ENCODE data around the gene ITIH3. TPM values are rescaled to one million over a fixed set of nuclear protein-coding genes. Genes with fewer than 3 reads are reported as not detected.
A peak's percentile ranks its signal among the peaks of the same experiment; 100 is the strongest.
"Not testable (repeated sequence)": the region's sequence is repeated elsewhere in the genome, so short reads cannot be mapped to it uniquely, and the experiment has no call there.

The ITIH3 gene
- not detected in 2 replicates for total RNA-seq (2014; rRNA removed; shearing (Covaris generic); ENCODE audit: low replicate concordance)

- DNase-seq (ENCODE audit: low read depth) = no peak
- in situ Hi-C loops (cut with HindIII; ENCODE audit: low pct_unique_long_range_greater_than_20kb, low sequenced_read_pairs) = no loop called here
Measured at GRCh38 chr3:52794612-52795099, at the start of gene ITIH3. Gene ITIH3, plus strand, starts transcription at chr3:52794796. Its CDS starts 8 bp downstream, at chr3:52794804.

- no peak for DNase-seq (ENCODE audit: low read depth)
- in situ Hi-C loops (cut with HindIII; ENCODE audit: low pct_unique_long_range_greater_than_20kb, low sequenced_read_pairs) = no loop called here
Measured at GRCh38 chr3:52752045-52752660, 42.4 kb upstream of the ITIH3 start.

- no peak for DNase-seq (ENCODE audit: low read depth)
- in situ Hi-C loops (cut with HindIII; ENCODE audit: low pct_unique_long_range_greater_than_20kb, low sequenced_read_pairs) = no loop called here
Measured at GRCh38 chr3:52754373-52754772, 40.2 kb upstream of the ITIH3 start.

- in situ Hi-C loops (cut with HindIII; ENCODE audit: low pct_unique_long_range_greater_than_20kb, low sequenced_read_pairs) = no loop called here
- no peak for DNase-seq (ENCODE audit: low read depth)
Measured at GRCh38 chr3:52756141-52756540, 38.5 kb upstream of the ITIH3 start.

- in situ Hi-C loops (cut with HindIII; ENCODE audit: low pct_unique_long_range_greater_than_20kb, low sequenced_read_pairs) = no loop called here
- no peak for DNase-seq (ENCODE audit: low read depth)
Measured at GRCh38 chr3:52763466-52763865, 31.1 kb upstream of the ITIH3 start.

- peak; percentile 9 for DNase-seq (ENCODE audit: low read depth)
Measured at GRCh38 chr3:52769786-52770455, 24.7 kb upstream of the ITIH3 start.

GRCh38 chr3:52770496-52771333, 23.9 kb upstream of the ITIH3 start, which contains the start of gene NEK4:
Gene NEK4, minus strand, starts transcription at chr3:52770940. Its CDS starts 194 bp downstream, at chr3:52770746.
- DNase-seq (ENCODE audit: low read depth) = peak; percentile 78
- in situ Hi-C loops (cut with HindIII; ENCODE audit: low pct_unique_long_range_greater_than_20kb, low sequenced_read_pairs) = no loop called here

More at GRCh38 chr3:52769786-52770455, 24.7 kb upstream of the ITIH3 start:
- in situ Hi-C loops (cut with HindIII; ENCODE audit: low pct_unique_long_range_greater_than_20kb, low sequenced_read_pairs) = no loop called here

GRCh38 chr3:52771334-52771681, 23.3 kb upstream of the ITIH3 start:
- in situ Hi-C loops (cut with HindIII; ENCODE audit: low pct_unique_long_range_greater_than_20kb, low sequenced_read_pairs) = no loop called here
- DNase-seq (ENCODE audit: low read depth) = no peak

GRCh38 chr3:52771702-52772101, 22.9 kb upstream of the ITIH3 start:
- in situ Hi-C loops (cut with HindIII; ENCODE audit: low pct_unique_long_range_greater_than_20kb, low sequenced_read_pairs) = no loop called here
- DNase-seq (ENCODE audit: low read depth) = no peak

GRCh38 chr3:52773361-52774065, 21.1 kb upstream of the ITIH3 start:
- no peak for DNase-seq (ENCODE audit: low read depth)
- in situ Hi-C loops (cut with HindIII; ENCODE audit: low pct_unique_long_range_greater_than_20kb, low sequenced_read_pairs) = no loop called here

- in situ Hi-C loops (cut with HindIII; ENCODE audit: low pct_unique_long_range_greater_than_20kb, low sequenced_read_pairs) = no loop called here
- DNase-seq (ENCODE audit: low read depth) = no peak
Measured at GRCh38 chr3:52774066-52774713, 20.4 kb upstream of the ITIH3 start.

GRCh38 chr3:52774901-52775864, 19.4 kb upstream of the ITIH3 start:
- in situ Hi-C loops (cut with HindIII; ENCODE audit: low pct_unique_long_range_greater_than_20kb, low sequenced_read_pairs) = no loop called here
- no peak for DNase-seq (ENCODE audit: low read depth)

GRCh38 chr3:52775877-52776276, 18.7 kb upstream of the ITIH3 start:
- DNase-seq (ENCODE audit: low read depth) = no peak
- in situ Hi-C loops (cut with HindIII; ENCODE audit: low pct_unique_long_range_greater_than_20kb, low sequenced_read_pairs) = no loop called here

- in situ Hi-C loops (cut with HindIII; ENCODE audit: low pct_unique_long_range_greater_than_20kb, low sequenced_read_pairs) = not testable (repeated sequence)
Measured at GRCh38 chr3:52776486-52776885, 18.1 kb upstream of the ITIH3 start.

GRCh38 chr3:52777127-52777958, 17.3 kb upstream of the ITIH3 start, which contains the start of gene ITIH1:
Gene ITIH1, plus strand, starts transcription at chr3:52777599. Its CDS starts 17 bp downstream, at chr3:52777616.
- DNase-seq (ENCODE audit: low read depth) = no peak
- in situ Hi-C loops (cut with HindIII; ENCODE audit: low pct_unique_long_range_greater_than_20kb, low sequenced_read_pairs) = no loop called here

More at GRCh38 chr3:52776486-52776885, 18.1 kb upstream of the ITIH3 start:
- DNase-seq (ENCODE audit: low read depth) = not testable (repeated sequence)
